IPS DF 6.9 (cell line): Measurements from ENCODE around the gene CYGB.

Experiments
- DNase-seq: peaks from one replicate; pipeline ENCODE4 v3.0.0-alpha.2; 2013; ENCODE audit warnings: low read depth, low spot score
- H3K27ac ChIP-seq: one replicate; pipeline ENCODE4 v1.5.1; 2013; ENCODE audit warnings: low read length, control low read depth
- H3K27me3 ChIP-seq: 2 replicates; pipeline ENCODE4 v1.6.1; 2013; ENCODE audit warnings: mild to moderate bottlenecking, low read length; ENCODE audit not compliant: control insufficient read depth, insufficient read depth
- H3K36me3 ChIP-seq: 2 replicates; pipeline ENCODE4 v1.6.1; 2013; ENCODE audit warnings: low read length; ENCODE audit not compliant: control insufficient read depth, insufficient read depth
- H3K4me1 ChIP-seq: 2 replicates; pipeline ENCODE4 v1.6.1; 2013; ENCODE audit warnings: low read length; ENCODE audit not compliant: control insufficient read depth, insufficient read depth
- H3K4me3 ChIP-seq: 2 replicates; pipeline ENCODE4 v1.5.1; 2013; ENCODE audit warnings: mild to moderate bottlenecking, low read length
- H3K9me3 ChIP-seq: 2 replicates; pipeline ENCODE4 v1.6.1; 2013; ENCODE audit warnings: low read length, inconsistent platforms; ENCODE audit not compliant: control insufficient read depth, insufficient read depth
- WGBS: extraction: QIAGEN DNeasy Blood & Tissue Kit; methylation state at CpG from one replicate; pipeline ENCODE4 v1.1.7; 2013; ENCODE audit warnings: mixed read lengths, missing lambda C conversion rate; ENCODE audit not compliant: insufficient read length, insufficient coverage; 5-methylcytosine and 5-hydroxymethylcytosine counted together

Gene CYGB

DNA sequence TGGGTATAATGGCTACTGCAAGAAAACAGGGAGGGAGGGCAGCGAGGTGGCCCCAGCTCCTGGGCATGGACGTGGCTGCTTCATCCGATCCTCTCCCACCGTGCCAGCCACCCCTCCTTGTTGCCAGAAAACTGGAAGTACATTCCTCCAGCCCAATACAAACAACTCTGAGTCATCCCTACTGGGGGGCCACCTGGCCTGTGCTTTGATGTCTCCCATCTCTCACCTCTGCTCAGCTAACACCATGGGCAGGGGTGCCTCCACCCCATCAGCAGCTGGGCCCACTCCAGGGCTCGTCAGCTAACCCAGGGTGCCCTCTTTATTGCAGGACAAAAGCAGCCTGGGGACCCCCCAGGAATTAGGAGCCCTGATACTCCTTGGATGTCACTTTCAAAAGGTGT lies 38.2 kb downstream of the CYGB start:
- H3K36me3 ChIP-seq, result no peaks in the 10 kb centered on the region
- H3K27me3 ChIP-seq, result no peaks in the 10 kb centered on the region
- H3K9me3 ChIP-seq, result no peaks in the 10 kb centered on the region
- WGBS, result no CpG with 5 or more reads among the region's 5 CpGs
- H3K27ac ChIP-seq, result no peak overlapping the region
- DNase-seq, result no peak
- H3K4me1 ChIP-seq, result peaks cover 11% of the 10 kb centered on the region
- no peak overlapping the region for H3K4me3 ChIP-seq

DNA sequence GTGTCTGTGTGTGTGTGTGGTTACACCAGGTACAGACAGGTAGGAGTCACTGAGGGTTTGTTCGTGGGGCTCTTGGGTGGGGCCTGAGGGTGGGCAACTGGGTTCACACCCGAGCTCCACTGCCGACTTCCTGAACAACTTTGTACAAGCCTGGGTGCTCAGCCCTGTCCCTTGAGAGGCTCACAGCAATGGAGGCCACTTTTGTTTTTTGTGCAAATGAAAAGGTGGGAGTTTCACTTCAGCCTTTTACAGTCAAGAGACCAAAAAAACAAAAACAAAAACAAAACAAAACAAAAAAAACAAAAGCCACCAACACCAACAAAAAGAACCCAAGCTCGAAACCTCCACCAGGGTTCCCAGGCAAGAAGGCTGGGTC lies 38.6 kb downstream of the CYGB start:
- DNase-seq, result no peak
- H3K9me3 ChIP-seq, result no peaks in the 10 kb centered on the region
- H3K4me1 ChIP-seq, result peaks cover 11% of the 10 kb centered on the region
- H3K27ac ChIP-seq, result no peak overlapping the region
- H3K27me3 ChIP-seq, result no peaks in the 10 kb centered on the region
- WGBS, result no CpG with 5 or more reads among the region's 4 CpGs
- H3K36me3 ChIP-seq, result no peaks in the 10 kb centered on the region
- no peak overlapping the region for H3K4me3 ChIP-seq

DNA sequence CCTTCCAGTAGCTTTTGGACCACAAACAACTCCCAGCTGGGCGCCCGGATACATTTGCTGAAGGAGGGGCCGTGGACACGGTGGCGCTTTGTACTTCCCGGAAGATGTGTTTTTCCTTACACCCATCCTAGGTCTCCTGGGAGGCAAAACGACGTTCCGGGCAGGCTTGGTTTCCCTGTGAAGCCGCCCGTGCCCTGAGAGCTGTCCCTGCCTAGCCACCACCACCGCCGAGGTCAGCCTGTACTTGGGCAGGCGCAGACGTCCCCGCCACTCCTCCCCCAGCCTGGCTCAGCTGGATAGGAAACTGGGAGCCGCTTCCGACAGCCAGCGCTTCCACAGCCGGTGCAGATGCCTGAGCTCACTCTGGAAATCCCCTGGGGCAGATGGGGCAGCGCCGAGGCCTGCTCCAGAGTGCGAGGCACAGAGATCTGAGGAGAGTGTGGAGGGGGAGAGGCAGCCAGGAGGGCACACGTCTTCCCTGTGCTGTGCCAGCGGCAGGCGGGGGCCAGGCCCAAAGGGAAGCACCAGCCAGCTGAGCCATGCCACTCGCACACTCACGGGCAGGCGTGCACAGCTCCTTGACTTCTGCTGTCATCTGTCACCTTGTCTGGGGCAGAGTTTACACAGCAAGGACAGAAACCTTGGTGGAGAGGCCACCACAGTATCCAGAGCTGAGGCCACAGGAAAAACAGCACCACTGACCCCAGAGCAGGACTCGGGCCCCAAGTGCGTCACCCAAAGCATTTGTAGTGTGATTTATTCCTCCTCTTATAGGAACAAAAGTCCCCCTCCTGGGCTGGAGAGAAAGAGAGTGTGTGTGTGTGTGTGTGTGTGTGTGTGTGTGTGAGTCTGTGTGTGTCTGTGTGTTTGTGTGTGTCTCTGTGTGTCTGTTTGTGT lies 39.3 kb downstream of the CYGB start:
- WGBS, result no CpG with 5 or more reads among the region's 31 CpGs
- no peak for DNase-seq
- H3K4me1 ChIP-seq, result peaks cover 13% of the 10 kb centered on the region
- H3K4me3 ChIP-seq, result no peak overlapping the region
- no peaks in the 10 kb centered on the region for H3K27me3 ChIP-seq
- H3K9me3 ChIP-seq, result no peaks in the 10 kb centered on the region
- no peak overlapping the region for H3K27ac ChIP-seq
- no peaks in the 10 kb centered on the region for H3K36me3 ChIP-seq

GRCh38 chr17:76497699-76497978 lies 39.9 kb downstream of the CYGB start:
- Histone ChIP-seq H3K4me3 (no peak overlapping the region), H3K9me3 (no peaks in the 10 kb centered on the region), H3K27ac (no peak overlapping the region), H3K36me3 (no peaks in the 10 kb centered on the region), H3K4me1 (peaks cover 17% of the 10 kb centered on the region), H3K27me3 (no peaks in the 10 kb centered on the region)
- no peak for DNase-seq
- no CpG with 5 or more reads among the region's 2 CpGs for WGBS

GRCh38 chr17:76496464-76496863 lies 41.0 kb downstream of the CYGB start:
- H3K4me1 ChIP-seq, result peaks cover 16% of the 10 kb centered on the region
- H3K27me3 ChIP-seq, result no peaks in the 10 kb centered on the region
- no CpG with 5 or more reads among the region's 6 CpGs for WGBS
- H3K36me3 ChIP-seq, result no peaks in the 10 kb centered on the region
- H3K27ac ChIP-seq, result no peak overlapping the region
- H3K9me3 ChIP-seq, result no peaks in the 10 kb centered on the region
- H3K4me3 ChIP-seq, result no peak overlapping the region
- DNase-seq, result no peak

- WGBS, result no CpG with 5 or more reads among the region's 16 CpGs
- no peak overlapping the region for H3K27ac ChIP-seq
Observed at GRCh38 chr17:76495663-76496400, 41.7 kb downstream of the CYGB start.

DNA sequence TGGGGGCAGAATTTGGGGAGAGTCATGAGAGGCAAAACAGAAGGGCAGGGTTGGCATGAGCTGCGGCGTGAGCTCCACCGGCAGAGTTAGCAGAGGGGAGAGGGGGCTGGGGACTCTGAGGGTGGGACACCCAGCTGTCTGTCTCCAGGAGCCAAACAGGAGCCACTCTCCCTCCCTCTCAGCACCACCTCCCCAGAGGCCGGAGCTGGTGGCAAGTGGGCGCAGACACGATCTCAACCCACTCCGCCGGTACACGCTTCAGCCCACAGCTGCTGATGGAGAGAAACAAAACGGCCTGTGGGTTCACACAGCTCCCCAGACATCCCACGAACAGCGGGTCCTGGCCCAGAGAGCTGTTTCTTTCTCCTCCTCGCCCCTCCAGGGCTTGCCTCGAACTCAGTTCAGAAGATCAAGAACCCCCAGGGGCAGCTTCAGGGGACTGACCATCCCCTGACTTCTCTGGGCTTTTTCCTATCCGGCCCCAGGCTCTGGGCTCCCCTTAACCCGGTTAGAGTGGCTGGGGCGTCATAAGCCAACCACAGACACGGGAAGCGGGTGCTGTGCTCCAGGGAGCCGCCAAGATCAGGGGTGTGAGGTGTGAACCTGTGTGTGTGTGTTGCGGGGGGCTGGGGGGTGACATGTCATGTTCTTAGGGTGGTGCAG lies 43.9 kb downstream of the CYGB start:
- H3K4me1 ChIP-seq, result peaks cover 16% of the 10 kb centered on the region
- no CpG with 5 or more reads among the region's 21 CpGs for WGBS
- no peak for DNase-seq
- H3K27ac ChIP-seq, result no peak overlapping the region
- H3K4me3 ChIP-seq, result no peak overlapping the region
- no peaks in the 10 kb centered on the region for H3K9me3 ChIP-seq
- no peaks in the 10 kb centered on the region for H3K36me3 ChIP-seq
- H3K27me3 ChIP-seq, result no peaks in the 10 kb centered on the region

More at GRCh38 chr17:76495663-76496400, 41.7 kb downstream of the CYGB start:
- Histone ChIP-seq H3K9me3 (no peaks in the 10 kb centered on the region), H3K36me3 (no peaks in the 10 kb centered on the region), H3K4me3 (no peak overlapping the region), H3K4me1 (peaks cover 16% of the 10 kb centered on the region), H3K27me3 (no peaks in the 10 kb centered on the region)
- DNase-seq, result no peak

- no peaks in the 10 kb centered on the region for H3K36me3 ChIP-seq
- no CpG with 5 or more reads among the region's 15 CpGs for WGBS
- peaks cover 13% of the 10 kb centered on the region for H3K4me1 ChIP-seq
- H3K27me3 ChIP-seq, result no peaks in the 10 kb centered on the region
- H3K4me3 ChIP-seq, result no peak overlapping the region
- no peak for DNase-seq
- H3K9me3 ChIP-seq, result no peaks in the 10 kb centered on the region
- no peak overlapping the region for H3K27ac ChIP-seq
Observed at GRCh38 chr17:76492989-76493501, 44.5 kb downstream of the CYGB start.

GRCh38 chr17:76492123-76492988 lies 45.2 kb downstream of the CYGB start:
- no peak overlapping the region for H3K27ac ChIP-seq
- no peaks in the 10 kb centered on the region for H3K9me3 ChIP-seq
- no peak overlapping the region for H3K4me3 ChIP-seq
- H3K27me3 ChIP-seq, result no peaks in the 10 kb centered on the region
- peaks cover 7% of the 10 kb centered on the region for H3K4me1 ChIP-seq
- WGBS, result no CpG with 5 or more reads among the region's 11 CpGs
- no peak for DNase-seq
- no peaks in the 10 kb centered on the region for H3K36me3 ChIP-seq
